HG02642 (cell line): Measurements from ENCODE around the gene PBX4.

Source experiments
- ATAC-seq: cut with Tn5 transposase; IDR thresholded peaks from one replicate; pipeline ENCODE4 v1.9.1; 2021; ENCODE audit warnings: mild to moderate bottlenecking; ENCODE audit not compliant: unreplicated experiment, poor library complexity

The PBX4 gene

DNA sequence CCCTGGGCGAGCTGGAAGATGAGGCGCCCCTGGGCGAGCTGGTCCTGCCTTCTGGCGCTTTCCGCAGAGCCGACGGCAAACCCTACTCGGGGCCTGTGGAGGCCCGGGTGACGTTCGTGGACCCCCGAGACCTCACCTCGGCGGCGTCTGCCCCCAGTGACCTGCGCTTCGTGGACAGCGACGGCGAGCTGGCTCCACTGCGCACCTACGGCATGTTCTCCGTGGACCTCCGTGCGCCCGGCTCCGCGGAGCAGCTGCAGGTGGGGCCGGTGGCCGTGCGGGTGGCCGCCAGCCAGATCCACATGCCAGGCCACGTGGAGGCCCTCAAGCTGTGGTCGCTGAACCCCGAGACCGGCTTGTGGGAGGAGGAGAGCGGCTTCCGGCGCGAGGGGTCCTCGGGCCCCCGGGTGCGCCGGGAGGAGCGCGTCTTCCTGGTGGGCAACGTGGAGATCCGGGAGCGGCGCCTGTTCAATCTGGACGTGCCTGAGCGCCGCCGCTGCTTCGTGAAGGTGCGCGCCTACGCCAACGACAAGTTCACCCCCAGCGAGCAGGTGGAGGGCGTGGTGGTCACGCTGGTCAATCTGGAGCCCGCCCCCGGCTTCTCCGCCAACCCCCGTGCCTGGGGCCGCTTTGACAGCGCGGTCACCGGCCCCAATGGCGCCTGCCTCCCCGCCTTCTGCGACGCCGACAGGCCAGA lies 74.1 kb downstream of the PBX4 start:
- no peak for ATAC-seq

DNA sequence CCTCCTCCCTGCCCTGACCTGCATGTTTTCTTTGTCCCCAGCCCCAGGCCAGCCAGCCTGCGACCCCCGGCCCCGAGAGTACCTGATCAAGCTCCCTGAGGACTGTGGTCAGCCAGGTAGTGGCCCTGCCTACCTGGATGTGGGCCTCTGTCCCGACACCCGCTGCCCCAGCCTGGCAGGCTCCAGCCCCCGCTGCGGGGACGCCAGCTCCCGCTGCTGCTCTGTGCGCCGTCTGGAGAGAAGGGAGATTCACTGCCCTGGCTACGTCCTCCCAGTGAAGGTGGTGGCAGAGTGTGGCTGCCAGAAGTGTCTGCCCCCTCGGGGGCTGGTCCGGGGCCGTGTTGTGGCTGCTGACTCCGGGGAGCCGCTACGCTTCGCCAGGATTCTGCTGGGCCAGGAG lies 74.8 kb downstream of the PBX4 start:
- no peak for ATAC-seq

DNA sequence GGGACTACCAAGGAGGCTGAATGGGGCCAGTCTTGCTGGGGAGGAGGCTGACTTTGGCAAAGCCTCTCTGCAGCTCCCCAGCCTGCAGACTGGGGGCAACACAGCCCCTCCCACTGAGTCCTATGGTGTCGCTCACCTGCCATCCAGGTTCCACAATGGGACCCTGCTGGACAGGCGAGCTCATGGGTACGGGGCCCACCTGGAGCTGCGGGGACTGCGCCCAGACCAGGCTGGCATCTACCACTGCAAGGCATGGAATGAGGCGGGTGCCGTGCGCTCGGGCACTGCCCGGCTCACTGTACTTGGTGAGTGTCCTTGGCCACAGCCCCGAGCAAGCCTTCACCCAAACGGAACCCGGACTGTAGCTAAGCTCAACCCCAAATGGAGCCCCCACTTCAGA lies 75.4 kb downstream of the PBX4 start:
- no peak for ATAC-seq

DNA sequence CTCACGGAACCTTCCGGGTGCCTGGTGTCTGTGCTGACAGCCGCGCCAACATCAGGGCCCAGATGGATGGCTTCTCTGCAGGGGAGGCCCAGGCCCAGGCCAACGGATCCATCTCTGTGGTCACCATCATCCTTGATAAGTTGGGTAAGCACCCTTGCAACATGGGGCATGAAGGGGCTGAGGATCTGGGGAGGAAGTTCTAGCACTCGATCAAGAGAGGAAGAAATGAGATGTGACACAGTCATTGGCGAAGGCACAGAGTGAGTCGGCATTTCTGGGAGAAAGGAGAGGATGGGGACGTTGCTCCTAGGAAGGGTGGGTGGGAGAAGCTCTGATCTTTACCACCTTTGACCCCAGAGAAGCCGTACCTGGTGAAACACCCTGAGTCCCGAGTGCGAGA lies 76.0 kb downstream of the PBX4 start:
- no peak for ATAC-seq

DNA sequence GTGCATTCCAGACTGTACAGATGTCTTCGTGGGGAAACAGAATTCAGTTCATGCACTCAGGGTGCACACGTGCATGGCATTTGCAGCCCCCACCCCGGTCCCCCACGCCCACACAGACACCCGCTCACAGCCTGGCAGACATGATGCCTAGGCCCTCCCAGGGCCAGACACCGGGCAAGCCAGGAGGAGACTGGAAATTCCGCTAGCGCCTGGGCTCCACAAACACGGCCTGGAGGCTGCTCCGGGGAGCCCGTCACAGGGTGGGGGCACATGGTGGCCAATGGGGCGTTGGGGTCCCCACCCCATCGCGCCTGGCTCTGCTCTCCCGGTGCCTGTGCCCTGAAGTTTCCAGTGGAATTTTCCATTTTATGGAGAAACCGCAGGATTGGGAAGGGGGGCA lies 76.9 kb downstream of the PBX4 start:
- ATAC-seq: no peak

DNA sequence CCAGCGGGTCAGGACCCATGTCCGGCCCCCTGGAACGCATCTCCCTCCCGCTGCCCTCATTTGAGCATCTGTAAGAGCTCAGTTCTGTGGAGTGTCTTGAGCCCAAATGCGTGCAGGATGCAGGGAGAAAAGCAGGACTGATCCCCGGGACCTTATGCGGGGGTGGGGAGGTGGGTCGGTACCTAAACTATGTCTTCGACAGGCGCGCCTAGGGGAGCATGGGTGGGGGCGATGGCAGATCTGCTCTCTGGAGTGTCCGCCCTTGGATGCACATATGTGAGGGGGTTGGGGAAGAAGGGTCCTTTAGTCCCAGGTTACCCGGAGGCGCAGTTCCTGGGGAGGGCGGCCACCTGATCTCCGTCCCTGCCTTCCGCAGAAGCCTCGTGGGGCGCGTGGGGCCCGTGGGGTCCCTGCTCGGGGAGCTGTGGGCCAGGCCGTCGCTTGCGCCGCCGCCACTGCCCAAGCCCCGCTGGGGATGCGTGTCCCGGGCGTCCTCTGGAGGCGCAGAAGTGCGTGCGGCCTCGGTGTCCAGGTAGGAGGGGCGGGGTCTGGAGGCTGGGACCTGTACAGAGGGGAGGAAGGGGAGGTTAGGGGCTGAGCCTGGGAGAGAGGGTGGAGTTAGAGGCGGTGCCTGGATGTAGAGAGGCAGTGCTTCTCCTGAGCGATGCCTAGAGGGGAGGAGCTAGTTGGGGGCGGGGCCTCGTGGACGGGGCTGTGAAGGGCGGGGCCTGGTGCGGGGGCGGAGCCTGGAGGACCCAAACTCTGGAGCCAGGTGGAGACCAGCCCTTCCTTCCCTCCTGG lies 77.6 kb downstream of the PBX4 start:
- no peak for ATAC-seq

DNA sequence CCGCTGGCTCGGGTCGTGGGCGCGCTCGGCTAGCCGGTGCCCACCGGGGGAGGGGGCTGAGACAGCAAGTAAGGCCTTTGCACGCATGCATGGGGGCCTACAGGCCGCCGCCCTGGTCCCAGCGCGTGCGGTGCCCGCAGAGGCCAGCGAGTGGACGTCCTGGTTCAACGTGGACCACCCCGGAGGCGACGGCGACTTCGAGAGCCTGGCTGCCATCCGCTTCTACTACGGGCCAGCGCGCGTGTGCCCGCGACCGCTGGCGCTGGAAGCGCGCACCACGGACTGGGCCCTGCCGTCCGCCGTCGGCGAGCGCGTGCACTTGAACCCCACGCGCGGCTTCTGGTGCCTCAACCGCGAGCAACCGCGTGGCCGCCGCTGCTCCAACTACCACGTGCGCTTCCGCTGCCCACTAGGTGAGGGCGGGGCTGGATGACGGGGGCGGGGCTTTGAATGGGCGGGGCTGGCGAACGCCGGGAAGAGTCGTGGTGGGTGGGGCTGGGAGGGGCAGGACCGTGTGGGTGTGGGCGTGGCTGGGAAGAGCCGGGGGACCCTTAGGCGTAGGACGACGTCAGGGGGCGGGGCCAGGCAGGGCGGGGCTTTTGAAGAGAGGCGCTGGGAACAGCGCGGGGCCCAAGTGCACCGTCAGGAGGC lies 78.3 kb downstream of the PBX4 start:
- no peak for ATAC-seq

DNA sequence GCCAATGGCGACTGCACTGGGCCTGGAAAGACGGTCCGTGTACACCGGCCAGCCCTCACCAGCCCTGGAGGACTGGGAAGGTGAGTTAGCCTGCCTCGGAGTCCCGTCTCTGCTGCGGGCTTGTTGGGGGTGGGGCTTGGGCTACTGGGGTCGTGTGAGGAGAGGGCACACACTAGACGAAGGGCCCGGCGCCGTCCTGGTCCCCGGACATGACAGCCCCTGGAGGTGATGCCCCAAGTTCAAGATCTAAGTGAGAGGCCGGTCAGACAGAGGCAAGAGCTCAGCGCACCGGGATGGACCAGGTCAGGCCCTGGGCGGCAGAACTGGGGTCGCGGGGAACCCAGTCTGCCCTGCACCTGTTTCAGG lies 78.8 kb downstream of the PBX4 start:
- no peak for ATAC-seq

DNA sequence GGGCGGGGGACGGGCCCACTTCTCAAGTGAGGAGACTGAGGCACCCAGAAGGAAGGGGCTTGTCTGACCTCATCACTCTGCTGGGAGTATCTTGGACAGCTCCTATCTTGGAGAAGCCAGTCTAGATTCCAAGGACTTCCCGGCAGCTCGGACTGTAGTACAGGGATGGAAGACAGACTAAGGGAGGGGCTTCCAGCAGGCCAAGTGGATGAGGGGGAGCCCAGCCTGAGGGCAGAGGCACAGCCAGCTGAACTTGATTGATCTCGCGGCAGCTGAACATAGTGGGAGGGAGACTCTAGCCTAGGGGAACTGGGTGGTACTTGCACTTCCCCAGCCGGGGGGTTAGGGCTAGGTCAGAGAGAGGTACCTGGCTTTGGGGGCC lies 79.7 kb downstream of the PBX4 start:
- no peak for ATAC-seq

DNA sequence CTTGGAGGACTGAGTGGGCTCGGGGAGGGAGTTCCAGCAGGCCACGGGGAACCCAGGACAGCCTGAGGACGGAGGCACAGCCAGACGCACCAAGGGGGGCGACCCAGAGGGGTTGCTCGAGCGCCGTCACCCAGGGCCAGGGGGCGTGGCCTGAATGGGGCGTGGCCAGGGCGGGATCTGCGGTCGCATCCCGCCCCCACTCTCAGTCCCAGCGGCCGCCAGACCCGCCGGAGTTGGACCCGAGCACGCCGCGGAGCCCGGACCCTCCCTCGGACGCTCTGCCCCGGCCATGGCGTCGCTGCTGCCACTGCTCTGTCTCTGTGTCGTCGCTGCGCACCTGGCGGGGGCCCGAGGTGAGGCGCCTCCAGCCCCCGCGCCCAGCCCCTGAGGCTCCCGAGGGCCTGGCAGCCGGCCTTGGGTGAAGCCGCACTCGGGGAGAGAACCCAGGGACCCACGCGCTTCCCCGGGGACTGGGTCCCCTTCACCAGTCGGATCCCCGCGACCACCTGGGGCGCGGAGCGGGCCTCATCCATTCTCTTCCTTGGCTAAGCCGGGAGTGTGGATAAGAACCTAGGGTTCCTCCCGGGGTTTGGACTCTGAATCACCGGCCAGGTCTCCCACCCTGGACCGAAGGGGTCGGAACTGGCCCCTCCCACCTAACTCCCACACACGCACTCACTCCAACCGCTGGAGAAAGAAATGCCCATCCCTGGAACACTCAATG lies 80.3 kb downstream of the PBX4 start, which contains the start of gene CILP2:
Gene CILP2 (plus strand): TSS at position 205 of the 724 bp plus-strand sequence. CDS start 85 bp downstream, at position 290.
- ATAC-seq: no peak

DNA sequence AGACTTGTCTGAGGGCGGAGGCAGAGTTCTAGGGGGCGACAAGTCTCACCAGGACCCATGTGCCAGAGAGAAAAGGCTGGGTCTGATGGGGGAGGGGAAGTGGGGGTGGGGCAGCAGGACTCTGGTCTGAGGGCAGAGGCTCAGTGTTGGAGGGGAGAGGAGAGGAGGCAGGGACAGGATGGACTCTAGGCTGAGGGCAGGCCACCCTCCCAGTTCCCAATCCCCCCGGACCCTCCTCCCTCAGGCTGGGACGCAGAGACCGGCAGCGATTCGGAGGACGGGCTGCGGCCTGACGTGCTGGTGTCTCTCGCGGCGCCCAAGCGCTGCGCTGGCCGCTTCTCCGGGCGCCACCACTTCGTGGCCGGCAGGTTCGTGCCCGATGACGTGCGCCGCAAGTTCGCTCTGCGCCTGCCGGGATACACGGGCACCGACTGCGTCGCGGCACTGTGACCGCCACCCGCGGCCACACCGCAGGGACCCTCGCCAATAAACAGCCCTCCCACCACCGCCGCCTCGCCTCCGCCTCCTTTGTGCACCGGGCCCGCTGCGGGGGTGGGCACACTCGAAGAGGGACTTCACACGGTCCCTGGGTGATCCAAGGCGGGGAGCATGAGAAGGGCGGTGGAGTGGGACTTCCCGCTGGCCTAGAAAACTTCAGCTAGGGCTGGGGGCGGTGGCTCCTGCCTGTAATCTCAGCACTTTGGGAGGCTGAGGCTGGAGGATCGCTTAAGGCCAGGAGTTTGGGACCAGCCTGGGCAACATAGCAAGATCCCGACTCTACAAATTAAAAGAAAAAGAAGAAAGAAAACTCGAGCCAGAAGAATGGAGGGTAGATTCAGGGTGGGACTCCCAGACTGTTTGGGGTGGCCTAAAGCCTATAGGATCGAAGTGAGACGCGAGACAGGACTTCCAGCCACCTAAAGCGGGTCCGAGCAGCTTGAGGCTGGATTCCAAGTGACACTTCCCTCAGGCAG lies 81.1 kb downstream of the PBX4 start:
- no peak for ATAC-seq

DNA sequence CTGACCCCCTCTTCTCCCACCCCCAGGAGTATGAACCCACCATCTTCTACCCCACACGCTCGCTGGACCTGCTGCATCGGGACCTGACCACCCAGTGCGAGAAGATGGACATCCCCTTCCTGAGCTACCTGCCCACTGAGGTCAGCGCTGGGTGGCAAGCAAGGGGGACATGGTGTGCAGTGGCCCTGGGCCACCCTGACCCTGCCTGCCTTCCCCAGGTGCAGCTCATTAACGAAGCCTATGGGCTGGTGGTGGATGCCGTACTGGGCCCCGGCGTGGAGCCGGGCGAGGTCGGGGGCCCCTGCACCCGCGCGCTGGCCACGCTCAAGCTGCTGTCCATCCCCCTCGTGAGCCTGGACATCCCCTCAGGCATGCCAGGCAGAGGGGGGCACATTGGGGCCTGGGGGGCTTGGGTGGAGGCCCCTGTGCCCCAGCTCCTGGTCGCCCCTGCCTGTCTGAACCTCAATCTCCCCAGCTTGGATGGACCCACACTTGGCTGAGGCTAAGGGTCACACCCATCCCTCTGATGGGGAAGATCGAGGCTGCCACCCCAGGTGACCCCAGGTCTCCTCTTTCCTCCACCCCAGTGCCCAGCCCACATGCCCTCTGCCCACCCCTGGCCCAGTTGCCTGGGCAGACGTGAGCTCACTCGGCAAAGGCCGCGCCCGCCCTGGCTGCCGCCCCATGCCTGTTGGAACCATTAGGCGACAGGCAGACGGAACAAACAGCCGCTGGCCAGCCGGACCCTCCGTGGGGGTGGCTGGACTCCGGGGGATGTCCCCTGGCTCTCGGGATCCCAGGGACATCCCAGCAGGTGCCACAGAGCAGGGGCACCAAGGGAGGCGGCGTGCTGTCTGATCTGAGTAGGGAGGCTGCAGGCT lies 82.9 kb downstream of the PBX4 start:
- no peak for ATAC-seq

DNA sequence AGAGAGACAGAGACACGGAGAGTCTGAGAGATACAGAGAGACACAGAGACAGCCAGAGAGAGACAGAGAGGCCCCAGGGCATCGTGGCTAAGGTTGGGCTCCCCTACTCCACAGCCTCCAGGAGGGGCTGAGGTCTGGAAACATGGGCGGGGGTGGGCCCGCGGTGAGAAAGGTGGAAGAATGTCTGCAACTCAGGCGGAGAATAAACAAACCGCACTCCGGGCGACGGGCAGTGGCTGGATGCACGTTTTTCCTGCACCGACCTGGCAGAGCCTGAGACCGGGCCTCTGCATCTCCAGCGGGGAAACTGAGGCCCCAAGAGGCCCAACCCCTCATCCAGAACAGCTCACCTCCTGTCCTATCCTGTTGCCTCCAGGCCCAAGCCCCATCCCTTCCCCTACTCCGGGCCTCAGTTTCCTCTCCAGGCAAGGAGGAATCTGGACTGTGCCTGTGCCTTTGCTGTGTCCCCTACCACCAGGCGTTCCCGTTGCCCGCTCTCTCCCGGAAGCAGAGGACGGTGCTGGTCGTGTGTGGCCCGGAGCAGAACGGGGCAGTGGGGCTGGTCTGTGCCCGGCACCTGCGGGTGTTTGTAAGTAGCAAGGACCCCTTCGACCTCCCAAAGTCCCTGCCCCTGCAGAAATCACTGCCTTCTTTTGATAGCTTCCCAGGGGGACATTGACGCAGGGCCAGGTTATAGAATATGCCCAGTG lies 83.8 kb downstream of the PBX4 start:
- no peak for ATAC-seq

DNA sequence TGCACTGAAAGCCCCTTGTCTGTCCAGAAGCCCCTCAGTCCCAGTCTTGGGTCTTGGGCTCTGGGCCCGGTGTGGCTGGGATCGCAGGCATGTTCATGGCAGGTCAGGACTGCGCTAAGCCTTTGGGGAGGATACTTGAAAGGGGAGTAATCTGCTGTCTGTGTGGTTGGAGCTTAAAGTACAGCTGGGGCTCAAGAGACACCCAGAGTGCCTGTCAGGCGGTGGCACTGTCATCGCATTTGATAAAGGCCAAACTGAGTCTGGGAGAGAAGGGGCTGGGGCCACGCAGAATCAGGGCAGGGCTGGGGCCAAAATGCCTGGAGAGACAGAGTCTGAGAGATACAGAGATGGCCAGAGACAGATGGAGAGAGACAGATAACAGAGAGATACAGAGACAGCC lies 84.6 kb downstream of the PBX4 start:
- no peak for ATAC-seq

DNA sequence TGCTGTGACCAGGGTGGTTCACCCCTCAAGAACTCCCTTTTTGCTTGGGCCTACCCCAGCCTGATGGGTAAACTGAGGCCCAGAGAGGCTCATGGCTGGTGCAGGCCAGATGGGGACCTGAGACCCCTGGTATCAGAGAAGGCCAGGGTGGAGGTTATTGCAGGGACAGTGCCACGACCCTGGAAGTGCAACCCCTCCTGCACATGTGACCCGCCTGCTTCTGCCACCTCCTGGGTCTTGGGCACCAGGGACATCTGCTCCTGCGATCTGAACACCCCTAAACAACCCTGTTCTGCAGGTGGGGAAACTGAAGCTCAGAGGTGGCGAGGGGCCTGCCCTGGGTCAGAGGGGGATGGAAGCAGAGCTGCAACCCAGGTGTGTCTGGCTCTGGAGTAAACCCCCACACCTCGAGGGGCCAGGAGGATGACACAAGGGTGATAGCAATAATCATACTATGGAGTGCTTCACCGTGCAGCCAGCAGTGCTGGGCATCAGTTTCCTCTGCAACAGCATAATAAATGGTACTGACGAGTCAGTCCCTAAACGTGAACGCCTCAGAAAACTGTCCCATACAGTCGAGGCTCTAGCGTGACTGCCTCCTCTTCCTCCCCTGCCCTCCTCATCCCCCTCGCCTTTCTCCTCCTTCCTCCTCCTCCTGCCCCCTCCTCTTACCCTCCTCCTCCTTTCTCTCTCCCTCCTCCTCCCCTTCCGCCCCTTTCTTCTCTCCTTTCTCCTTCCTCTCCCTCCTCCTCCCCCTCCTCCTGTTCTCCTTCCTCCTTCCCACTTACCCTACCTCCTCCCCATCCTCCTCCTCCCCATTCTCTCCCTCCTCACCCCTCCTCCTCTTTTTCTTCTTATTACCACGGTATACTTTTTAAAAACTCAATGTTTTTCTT lies 85.4 kb downstream of the PBX4 start:
- ATAC-seq: no peak

DNA sequence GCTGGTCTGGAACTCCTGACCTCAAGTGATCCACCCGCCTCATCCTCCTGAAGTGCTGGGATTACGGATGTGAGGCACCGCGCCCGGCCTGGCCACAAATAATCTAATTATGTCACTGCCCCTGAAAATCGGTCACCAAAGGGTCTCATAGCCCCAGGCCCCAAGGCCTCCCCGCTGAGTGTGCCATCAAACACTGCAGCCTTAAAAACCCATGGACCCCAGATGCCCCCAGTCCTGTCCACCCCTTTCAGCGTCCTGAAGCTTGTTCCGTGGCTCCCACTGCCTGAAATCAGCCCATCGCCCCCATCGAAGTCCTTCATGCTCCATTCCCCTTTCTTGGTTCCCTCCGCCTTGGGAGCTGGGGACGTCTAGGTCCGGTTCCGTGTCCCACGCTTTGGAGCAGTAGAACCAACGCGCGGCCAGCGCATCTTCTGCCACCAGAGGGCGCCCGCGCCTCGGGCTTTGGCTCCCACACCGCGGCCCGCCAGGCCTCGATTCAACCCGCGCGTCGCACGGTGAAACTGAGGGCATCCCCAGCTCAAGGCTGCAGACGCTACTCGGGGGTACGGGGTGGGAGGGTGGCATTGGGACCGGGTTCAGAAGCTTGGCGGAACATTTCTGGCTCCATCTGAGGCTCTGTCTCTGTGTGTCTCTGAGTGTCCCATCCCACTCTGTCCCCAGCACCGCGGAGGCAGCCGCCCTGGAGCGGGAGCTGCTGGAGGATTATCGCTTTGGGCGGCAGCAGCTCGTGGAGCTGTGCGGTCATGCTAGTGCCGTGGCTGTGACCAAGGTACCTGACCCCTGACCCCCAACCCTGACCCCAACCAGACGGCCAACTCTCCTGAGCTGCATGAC lies 86.3 kb downstream of the PBX4 start:
- ATAC-seq: no peak
